ENCODE data around the gene BEND4.

DNA sequence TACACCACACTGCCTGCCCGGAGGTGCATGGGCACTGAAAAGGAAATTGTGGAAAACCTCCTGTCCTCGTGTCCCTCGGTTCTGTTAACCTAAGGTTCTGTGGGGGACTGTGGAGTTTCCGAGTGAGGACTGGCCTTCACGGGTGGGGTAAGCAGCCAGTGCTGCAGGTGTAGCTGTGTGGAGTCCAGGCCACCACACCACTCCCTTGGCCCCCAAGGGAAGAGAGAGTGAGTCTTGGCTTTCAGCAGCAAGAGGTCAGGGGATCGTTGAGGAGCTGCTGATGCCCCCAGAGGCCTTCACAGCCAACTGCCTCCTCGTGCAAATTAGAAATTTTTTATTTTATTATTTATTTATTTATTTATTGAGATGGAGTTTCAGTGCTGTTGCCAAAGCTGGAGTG lies 20.4 kb downstream of the BEND4 start:
- no peak for TF ChIP-seq GATA2 (IDR thresholded peaks at IDR 0.05; ENCODE audit: low read depth, low read length)
- no peak for TF ChIP-seq GATA3 (IDR thresholded peaks at IDR 0.05; ENCODE audit: low read depth, low read length)
